ENCODE results near the gene SLAIN2. TPM values are rescaled to one million over a fixed set of nuclear protein-coding genes. Genes with fewer than 3 reads are reported as not detected.
A peak's percentile ranks its signal among the peaks of the same experiment; 100 is the strongest.

SLAIN2 gene
- total and polyA plus RNA-seq, 2 of the 4 experiments (the other 2 are of a cell fraction) = 23.3 to 53.0 TPM

- H3K9me3 ChIP-seq (ENCODE audit: control insufficient read depth, insufficient read depth, low read length) = no peaks in the 10 kb centered on the region
- no peaks in the 10 kb centered on the region for H3K79me1 ChIP-seq (ENCODE audit: low read depth in 1 of 2, low read length in 2 of 2)
- CTCF ChIA-PET = interaction anchor here (1.6 kb wide), 1 partner anchor 11 kb away, joined by 3 read pairs; no protein-coding TSS in a partner anchor
- no peak overlapping the region for H2AFZ ChIP-seq (replicated peaks; ENCODE audit: low read length, poor library complexity)
- no peak overlapping the region for H2AK5ac ChIP-seq (ENCODE audit: low read depth, low read length)
- H3K27ac ChIP-seq (ENCODE audit: insufficient read depth, low read length) = no peak overlapping the region
- H2AK9ac ChIP-seq (replicated peaks; ENCODE audit: low read depth, low read length, poor library complexity) = no peak overlapping the region
- no peaks in the 10 kb centered on the region for H3K4me1 ChIP-seq (ENCODE audit: control insufficient read depth, insufficient read depth, low read length)
- H4K91ac ChIP-seq (ENCODE audit: insufficient read depth, low read depth, low read length) = no peak overlapping the region
- H3K14ac ChIP-seq (replicated peaks; ENCODE audit: low read depth, low read length) = no peak overlapping the region
- H4K8ac ChIP-seq (ENCODE audit: low read depth in 2 of 2, low read length in 2 of 2) = no peak overlapping the region
- no peak overlapping the region for H3K4ac ChIP-seq (ENCODE audit: low read depth, low read length)
- no peak overlapping the region for H3K9ac ChIP-seq (ENCODE audit: low read depth, low read length)
- H2BK15ac ChIP-seq (ENCODE audit: low read depth, low read length) = no peak overlapping the region
- TF ChIP-seq CTCF (conservative IDR thresholded peaks at IDR 0.05; ENCODE audit: low read depth, low read length) = peak; percentile 47
- TF ChIP-seq NFE2L2 (IDR thresholded peaks at IDR 0.05; ENCODE audit: low read depth, low read length) = no peak
- no peak for TF ChIP-seq FOS (IDR thresholded peaks at IDR 0.05; ENCODE audit: low read depth, low read length)
- TF ChIP-seq MAFK (IDR thresholded peaks at IDR 0.05; ENCODE audit: low read depth, low read length) = no peak
- no peak for TF ChIP-seq CHD1 (IDR thresholded peaks at IDR 0.05; ENCODE audit: low read depth, low read length)
- TF ChIP-seq BHLHE40 (IDR thresholded peaks at IDR 0.05; ENCODE audit: low read depth, low read length) = no peak
- TF ChIP-seq CEBPB (IDR thresholded peaks at IDR 0.05; ENCODE audit: low read depth, low read length) = no peak
- peak; percentile 42 for TF ChIP-seq RAD21 (IDR thresholded peaks at IDR 0.05; ENCODE audit: low read length)
- TF ChIP-seq ELK1 (IDR thresholded peaks at IDR 0.05; ENCODE audit: borderline replicate concordance, low read depth, low read length) = no peak
- no peak for TF ChIP-seq MAZ (IDR thresholded peaks at IDR 0.05; ENCODE audit: borderline replicate concordance, low read depth, low read length)
- no peak for TF ChIP-seq POLR2A (IDR thresholded peaks at IDR 0.05; ENCODE audit: low read depth, low read length)
- TF ChIP-seq RFX5 (IDR thresholded peaks at IDR 0.05; ENCODE audit: low read depth, low read length) = no peak
- TF ChIP-seq MXI1 (IDR thresholded peaks at IDR 0.05; ENCODE audit: borderline replicate concordance, low read depth, low read length) = no peak
- no peak for TF ChIP-seq RCOR1 (IDR thresholded peaks at IDR 0.05; ENCODE audit: insufficient replicate concordance, low read length)
- TF ChIP-seq, protein P1, sequence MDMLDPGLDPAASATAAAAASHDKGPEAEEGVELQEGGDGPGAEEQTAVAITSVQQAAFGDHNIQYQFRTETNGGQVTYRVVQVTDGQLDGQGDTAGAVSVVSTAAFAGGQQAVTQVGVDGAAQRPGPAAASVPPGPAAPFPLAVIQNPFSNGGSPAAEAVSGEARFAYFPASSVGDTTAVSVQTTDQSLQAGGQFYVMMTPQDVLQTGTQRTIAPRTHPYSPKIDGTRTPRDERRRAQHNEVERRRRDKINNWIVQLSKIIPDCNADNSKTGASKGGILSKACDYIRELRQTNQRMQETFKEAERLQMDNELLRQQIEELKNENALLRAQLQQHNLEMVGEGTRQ (IDR thresholded peaks at IDR 0.05; ENCODE audit: low read depth, low read length) = no peak
- TF ChIP-seq SMC3 (IDR thresholded peaks at IDR 0.05; ENCODE audit: low read depth, low read length) = 0 out of 2 replicates have a peak, but pooled peaks have one; percentile 24
- no TSS peak for BruUV-seq (replicated peaks)
- H3K18ac ChIP-seq (ENCODE audit: low read depth, low read length) = no peak overlapping the region
- H4K20me1 ChIP-seq (ENCODE audit: insufficient read depth, low read length) = no peaks in the 10 kb centered on the region
- intact Hi-C loops (cut with micrococcal nuclease) (loop anchor here (1.0 kb wide), 2 partner anchors 101 to 518 kb away; no protein-coding TSS in a partner anchor), dilution Hi-C loops (cut with HindIII; ENCODE audit: low sequenced_read_pairs, unreplicated experiment) (no loop called here), in situ Hi-C loops (cut with MboI; ENCODE audit: low sequenced_read_pairs) (no loop called here)
- no peaks in the 10 kb centered on the region for H3K9me1 ChIP-seq (ENCODE audit: insufficient read depth, low read length)
- no CpG with 5 or more reads among the region's 3 CpGs for WGBS, 2 experiments (ENCODE audit: extremely low coverage in 2 of 2, insufficient read length in 1 of 2)
- no peaks in the 10 kb centered on the region for H3K36me3 ChIP-seq (ENCODE audit: control insufficient read depth, insufficient read depth, low read length)
- no peak overlapping the region for H3K4me3 ChIP-seq (ENCODE audit: insufficient read depth, low read depth, low read length)
- peak; percentile 59 for ATAC-seq (ENCODE audit: low read depth)
- H2BK5ac ChIP-seq (ENCODE audit: low read depth, low read length, poor library complexity, severe bottlenecking) = no peak overlapping the region
- POLR2A ChIA-PET (ENCODE audit: unreplicated experiment) = no interaction called here
- H4K5ac ChIP-seq (ENCODE audit: low read depth, low read length) = no peak overlapping the region
- no peak overlapping the region for H2BK20ac ChIP-seq (ENCODE audit: low read depth, low read length)
- H3K56ac ChIP-seq (ENCODE audit: extremely low read depth, insufficient read depth, low read length) = no peak overlapping the region
- H3K27me3 ChIP-seq (ENCODE audit: control insufficient read depth, insufficient read depth, low read length) = peaks cover 4% of the 10 kb centered on the region
- no peak overlapping the region for H2BK120ac ChIP-seq (ENCODE audit: low read depth, low read length)
- no peak overlapping the region for H3K4me2 ChIP-seq (ENCODE audit: low read depth, low read length)
- peak; percentile 12 for DNase-seq
- H3K23ac ChIP-seq (ENCODE audit: low read depth, low read length) = no peak overlapping the region
These were observed 104.4 kb downstream of the SLAIN2 start for GRCh38 chr4:48445704-48446103.
